GM18526 (cell line): ENCODE data around the gene FBXL17.

Experiments used
- POLR2A ChIP-seq: IDR thresholded peaks from 3 replicates; pipeline ENCODE4 v1.6.1; 2011; ENCODE audit not compliant: insufficient read length; ENCODE audit errors: extremely low read depth

The FBXL17 gene

DNA sequence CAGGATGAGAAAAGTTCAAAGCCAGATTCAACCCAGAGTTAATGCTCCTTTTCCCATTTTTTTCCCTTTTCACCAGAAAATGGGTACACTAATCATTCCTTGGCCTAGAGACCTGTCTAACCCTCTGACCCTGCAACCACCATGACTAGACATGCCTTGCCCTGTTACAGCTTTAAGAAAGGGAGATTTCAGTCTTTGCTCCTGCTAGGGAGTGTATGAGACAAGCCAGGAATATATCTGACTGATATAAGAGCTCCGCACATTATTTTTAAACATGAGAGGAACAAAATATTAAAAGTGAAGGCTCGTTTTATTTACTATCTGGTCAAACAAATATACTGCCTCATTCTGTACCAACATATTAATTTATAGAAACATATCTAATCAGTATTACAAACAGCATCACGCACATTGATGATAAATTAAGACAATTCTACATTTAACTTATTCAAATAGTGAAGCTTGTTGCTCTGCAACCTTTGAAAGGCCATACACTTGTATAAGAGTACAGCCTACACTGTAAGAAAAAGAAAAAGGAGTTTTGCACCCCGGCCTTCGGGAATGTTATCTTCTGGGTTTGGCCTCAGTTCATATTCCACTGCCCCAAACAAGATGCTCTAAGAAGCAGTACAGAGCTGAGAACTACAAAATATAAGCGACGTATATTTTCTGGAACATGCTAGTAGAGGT, 132.7 kb downstream of the FBXL17 start:
- no peak for TF ChIP-seq POLR2A

DNA sequence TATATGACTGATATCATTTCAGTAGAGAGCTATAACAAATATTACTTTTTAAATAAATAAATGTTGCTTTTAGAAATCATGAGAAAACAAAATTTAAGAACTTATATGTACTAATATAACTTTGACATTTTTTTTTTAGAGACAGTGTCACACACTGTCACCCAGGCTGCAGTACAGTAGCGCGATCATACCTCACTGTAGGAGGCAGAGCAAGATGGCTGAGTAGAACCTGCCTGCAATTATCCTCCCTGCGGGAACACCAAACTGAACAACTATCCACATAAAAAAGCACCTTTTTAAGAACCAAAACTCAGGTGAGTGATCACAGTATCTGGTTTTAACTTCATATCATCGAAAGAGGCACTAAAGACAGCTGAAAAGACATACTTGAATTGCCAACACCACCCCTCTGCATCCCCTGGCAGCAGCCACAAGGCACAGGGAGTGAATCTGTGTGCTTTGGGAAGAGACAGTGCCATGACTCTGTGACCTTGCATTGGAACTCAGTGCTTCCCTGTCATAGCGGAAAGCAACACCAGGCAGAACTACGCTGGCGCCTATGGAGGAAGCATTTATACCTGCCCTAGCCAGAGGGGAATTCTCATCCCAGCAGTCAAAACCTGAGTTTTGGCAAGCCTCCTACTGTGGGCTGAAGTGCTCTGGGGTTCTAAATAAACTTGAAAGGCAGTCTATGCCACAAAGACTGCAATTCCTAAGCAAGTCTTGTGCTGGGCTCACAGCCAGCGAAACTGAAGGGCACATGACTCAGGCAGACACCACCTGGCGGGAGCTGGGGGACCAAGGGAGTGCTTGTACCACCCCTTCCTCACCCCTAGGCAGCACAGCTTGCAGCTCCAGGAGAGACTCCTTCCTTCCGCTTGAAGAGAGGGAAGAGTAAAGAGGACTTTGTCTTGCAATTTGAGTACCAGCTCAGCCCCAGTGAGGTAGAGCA, 142.7 kb downstream of the FBXL17 start:
- TF ChIP-seq POLR2A = no peak

DNA sequence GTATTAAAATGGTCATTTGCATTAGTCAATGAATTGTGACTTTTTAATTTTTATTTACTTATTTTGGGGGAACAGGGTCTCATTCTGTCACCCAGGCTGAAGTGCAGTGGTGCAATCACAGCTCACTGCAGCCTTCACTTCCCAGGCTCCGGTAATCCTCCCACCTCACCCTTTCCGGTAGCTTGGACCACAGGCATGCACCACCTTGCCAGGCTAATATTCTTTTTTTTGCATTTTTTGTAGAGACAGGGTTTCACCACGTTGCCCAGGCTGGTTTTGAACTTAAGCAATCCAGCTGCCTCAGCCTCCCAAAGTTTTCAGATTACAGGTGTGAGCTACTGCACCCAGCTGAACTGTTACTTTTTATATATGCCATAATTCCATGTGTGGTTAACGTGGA, 143.4 kb downstream of the FBXL17 start:
- TF ChIP-seq POLR2A = no peak

DNA sequence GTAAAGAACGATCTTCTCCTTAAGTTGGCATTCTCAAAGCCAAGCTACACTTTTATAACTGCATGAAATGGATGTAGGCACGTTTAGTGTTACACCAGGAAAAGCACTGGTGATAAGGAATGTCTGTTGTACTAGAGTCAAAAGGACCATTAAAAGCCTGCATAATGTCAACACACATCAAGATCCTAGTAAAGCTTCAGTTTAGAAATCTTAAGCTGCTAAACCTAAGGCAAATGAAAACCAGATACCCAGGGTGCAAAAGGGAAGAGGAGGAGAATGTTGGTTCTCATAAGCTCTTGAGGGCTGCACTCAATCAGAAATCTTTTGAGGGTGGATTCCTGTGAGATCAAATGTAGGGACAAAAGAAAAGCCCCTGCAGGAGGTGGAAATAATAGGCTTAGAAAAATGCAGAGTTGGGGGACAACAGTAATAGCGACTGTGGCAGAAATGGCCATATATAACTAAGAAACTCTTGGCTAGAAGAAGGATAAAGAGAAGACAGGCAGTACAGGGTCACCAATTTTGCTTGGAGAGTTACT, 148.2 kb downstream of the FBXL17 start:
- TF ChIP-seq POLR2A = no peak

DNA sequence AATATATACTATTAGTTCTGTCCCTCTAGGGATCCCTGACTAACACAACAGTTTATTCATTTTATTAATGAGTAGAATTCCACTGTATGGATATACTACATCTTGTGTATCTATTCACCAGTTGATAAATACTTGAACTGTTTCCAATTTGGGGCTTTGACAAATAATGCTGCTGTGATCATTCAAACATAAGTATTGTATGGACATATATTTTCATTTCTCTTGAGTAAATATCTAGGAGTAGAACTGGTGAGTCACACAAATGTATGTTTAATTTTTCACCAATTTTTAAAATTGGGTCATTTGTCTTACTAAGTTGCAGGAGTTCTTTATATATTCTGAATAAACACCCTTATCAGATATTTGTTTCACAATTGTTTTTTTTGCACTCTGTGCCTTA, 149.1 kb downstream of the FBXL17 start:
- TF ChIP-seq POLR2A = no peak

DNA sequence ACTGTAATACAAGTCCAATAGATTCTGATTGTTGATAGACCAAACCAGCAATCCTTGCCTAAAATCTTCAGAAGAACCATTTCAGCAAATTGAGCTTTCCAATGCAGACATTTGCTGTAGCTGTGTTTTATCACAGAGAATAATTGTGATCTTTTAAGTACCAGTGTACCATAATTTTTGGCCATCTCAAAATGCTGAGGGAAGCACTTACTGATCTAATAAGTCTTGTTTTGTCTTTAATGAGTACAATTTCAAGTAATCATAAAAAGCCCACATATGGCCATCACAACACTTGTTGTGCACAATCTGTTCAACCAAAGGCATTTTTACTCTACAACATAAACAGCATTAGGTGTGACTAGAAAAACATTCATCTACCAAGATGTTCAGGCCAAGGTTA, 159.9 kb downstream of the FBXL17 start:
- no peak for TF ChIP-seq POLR2A

DNA sequence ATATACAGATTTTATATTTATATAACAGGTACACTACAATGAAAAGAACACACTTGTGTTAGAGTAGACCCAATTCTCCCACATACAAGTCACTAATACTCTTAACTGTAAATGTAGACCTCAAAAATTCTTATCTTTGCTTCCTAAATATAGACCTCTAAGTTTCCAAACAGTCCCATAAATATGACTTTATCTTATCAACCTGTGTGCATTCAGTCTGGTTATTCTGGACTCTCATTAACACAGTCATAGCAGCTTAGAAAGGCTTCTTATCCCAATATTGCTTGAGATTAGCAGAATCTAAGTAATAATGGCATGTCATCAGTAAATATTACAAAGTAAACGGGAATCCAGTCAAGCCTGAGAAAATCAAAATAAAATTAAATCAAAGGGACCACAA, 161.1 kb downstream of the FBXL17 start:
- TF ChIP-seq POLR2A = no peak

DNA sequence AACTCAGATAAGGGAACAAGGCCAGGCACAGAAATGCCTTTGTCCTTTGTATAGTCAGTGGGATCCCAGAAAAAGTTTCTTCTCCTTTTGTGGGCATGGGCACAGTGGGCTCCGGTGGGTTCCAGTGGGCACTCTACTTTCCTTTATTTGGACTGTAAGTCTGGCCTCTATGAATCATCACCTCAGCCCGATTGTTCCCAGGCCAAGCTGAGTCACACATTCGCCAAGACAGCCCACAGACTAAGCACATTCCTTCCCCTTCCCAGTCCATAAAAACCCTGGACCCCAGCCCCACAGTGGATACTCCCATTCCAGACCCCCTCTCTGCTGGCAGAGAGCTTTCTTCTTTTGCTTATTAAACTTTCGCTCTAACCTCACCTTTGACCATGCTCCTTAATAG, 165.0 kb downstream of the FBXL17 start:
- no peak for TF ChIP-seq POLR2A

DNA sequence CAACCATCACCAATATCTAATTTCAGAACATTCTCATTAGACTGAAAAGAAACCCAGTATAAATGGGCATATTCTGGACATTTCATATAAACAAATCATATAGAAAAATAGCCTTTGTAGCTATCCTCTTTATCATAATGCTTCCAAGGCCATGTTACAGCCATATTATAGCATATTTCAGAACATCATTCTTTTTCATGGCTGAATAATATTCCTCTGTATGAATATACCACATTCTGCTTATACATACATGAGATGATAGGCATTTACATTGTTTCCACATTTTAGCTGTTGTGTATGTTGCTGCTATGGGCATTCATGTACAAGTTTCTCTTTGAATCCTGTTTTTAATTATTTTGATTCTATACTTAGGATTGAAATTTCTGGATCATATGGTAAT, 167.0 kb downstream of the FBXL17 start:
- no peak for TF ChIP-seq POLR2A

DNA sequence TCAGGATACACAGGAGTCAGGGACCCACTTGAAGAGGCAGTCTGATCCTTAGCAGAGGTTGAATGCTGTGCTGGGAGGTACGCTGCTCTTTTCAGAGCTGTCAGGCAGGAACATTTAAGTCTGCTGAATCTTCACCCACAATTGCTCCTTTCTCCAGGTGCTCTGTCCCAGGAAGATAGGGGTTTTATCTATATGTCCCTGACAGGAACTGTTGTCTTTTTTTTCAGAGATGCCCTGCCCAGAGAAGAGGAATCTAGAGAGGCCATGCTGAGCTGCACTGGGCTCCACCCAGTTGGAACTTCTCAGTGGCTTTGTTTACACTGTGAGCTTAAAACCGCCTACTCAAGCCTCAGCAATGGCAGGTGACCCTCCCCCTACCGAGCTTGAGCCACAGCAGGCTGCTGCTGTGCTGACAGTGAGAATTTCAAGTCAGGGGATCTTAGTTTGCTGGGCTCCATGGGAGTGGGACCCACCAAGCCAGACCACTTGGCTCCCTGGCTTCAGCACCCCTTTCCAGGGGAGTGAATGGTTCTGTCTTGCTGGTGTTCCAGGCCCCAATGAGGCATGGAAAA, 169.0 kb downstream of the FBXL17 start:
- TF ChIP-seq POLR2A = no peak

DNA sequence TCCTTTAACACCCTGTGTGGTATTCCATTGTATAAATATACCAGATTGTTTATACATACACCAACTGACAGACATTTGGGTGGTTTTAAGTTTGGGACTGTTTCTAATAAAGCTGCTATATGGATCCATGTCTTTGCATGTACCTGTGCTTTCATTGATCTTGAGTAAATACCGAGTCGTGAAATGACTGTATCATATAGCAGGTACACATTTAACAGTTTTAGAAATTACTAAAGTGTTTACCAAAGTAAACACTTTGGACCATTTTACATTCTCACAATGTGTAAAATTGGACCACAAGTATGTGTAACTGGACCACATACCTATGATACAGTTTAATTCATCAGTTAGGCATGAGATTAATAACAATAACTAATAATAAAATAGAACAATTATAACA, 175.2 kb downstream of the FBXL17 start:
- TF ChIP-seq POLR2A = no peak

DNA sequence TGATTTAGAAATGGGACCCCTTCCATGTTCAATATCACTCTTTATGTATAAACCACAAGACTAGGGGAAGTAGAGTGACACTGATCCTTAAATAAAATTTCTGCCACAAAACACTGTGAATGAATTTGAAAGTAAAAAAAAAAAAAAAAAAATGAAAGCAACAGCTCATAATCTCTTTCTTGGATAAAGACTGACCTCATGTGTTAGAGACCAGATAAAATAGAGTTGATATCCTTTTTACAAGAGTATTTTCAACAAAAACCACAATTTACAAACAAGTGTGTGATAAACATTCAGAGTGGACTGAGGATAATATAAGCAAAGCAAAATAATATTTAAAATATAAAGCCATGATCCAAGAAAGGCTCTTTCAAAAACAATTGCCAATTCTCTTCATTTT, 180.2 kb downstream of the FBXL17 start:
- TF ChIP-seq POLR2A = no peak

DNA sequence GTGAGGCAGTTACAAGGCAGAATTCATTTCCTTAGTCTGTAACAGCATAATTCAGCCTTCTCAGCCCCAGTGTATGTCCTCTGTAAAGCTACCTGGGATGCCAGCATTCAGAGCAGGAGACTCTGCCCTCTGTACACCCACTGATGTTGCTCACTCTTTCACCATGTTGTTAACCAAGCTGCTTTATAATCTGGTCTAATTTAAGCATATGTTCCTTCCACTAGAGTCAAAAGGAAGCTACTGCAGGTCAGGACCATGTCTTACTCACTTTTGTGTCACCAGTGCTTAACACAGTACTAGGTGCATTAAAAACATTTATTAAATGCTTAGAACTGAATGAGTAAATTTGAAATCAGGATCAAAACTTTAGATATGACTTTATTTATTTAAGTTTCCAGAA, 185.6 kb downstream of the FBXL17 start:
- TF ChIP-seq POLR2A = no peak

DNA sequence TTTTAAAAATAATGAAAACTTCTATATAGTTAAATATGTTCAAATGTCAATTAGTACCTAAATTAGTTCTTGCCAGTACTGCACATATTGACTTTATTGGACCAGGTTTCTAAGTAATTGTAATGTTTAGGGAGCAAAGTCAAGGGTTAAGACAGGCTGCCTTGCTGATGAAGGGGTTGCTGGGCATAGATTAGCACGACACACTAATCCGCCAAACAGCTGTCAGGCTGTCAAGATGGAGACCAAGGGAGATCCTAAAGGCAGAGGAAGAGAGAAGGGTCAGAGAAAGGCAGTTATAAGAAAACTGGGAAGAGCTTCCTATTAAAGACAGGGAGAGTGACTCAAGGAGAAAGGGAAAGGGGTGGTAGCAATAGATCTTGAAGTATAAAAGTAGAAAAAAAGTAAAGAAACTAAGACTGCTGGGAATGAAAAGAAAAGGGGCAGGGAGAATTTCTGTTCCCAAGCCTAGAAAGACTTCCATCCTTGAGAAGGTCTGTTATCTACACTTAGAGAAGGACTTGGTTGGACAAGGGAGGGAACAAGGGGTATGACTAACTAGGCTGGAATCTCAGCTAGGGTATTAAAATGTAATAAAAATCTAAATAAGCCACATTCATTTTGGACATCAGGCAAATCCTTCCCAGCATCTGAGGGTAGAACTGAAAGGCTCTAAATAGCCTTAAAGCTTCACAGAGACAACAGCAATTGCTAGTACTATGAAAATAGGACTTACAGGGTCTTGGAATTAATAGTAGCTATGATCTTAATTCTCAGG, 188.7 kb downstream of the FBXL17 start:
- no peak for TF ChIP-seq POLR2A

DNA sequence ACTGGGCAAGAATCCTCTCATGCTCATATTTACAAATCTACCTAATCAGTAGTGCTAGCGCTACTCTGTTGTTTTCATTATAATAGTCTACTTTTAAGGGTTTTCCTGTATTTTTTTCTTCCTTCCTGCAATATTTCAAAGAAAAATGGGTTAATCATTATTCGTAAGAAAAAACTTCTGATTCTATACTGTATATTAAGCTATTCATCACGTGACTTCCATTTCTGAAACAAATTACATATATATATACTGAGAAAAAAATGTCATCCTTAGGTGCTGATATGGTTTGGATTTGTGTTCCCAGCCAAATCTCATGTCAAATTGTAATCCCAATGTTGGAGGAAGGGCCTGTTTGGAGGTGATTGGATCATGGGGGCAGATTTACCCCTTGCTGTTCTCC, 197.0 kb downstream of the FBXL17 start:
- TF ChIP-seq POLR2A = no peak

DNA sequence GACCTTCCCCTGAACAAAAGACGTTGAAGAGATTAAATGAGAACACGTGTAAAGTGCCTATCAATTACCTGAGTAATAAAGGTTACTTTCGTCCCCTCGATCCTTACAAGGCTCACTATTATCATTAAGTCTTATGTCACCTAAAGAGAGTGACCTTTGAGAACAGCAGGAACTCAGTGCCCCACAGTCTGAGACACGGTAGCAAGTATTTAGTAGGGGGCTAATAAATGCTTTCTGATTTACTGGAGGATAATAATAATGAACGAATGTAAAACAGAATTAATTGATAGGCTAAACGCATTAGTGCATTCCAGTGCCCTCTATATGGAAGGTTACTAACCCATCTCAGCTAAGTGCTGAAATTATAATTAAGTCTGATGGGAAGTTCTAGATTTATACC, 199.9 kb downstream of the FBXL17 start:
- TF ChIP-seq POLR2A = no peak

DNA sequence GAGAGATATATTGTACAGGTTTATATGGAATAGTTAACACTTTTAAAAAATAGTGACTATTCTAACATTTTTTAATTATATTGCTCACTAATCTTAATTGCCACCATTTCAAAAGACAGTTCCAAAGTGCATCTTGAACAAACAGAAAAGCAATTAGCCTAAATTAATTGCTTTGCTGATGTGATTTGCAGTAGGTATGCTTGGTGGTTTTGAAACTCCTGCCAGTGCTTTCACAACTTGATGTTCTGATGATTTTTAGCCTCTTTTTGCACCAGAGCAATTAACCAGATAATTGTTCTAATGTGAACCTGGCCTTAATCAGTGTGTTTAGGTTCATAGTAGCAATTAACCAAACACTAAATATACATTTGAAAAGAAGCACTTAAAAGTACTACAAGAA, 207.6 kb downstream of the FBXL17 start:
- no peak for TF ChIP-seq POLR2A
